Raji (cell line): Measurements from ENCODE around the gene TNNI3.

Experiments
- POLR2A ChIP-seq: IDR thresholded peaks from 2 replicates; pipeline ENCODE4 v1.6.1; 2011; ENCODE audit warnings: low read depth, low read length, control low read depth; ENCODE audit not compliant: insufficient read depth

TNNI3 gene

GRCh38 chr19:55175117-55175867 is 17.8 kb upstream of the TNNI3 start:
- no peak for TF ChIP-seq POLR2A

DNA sequence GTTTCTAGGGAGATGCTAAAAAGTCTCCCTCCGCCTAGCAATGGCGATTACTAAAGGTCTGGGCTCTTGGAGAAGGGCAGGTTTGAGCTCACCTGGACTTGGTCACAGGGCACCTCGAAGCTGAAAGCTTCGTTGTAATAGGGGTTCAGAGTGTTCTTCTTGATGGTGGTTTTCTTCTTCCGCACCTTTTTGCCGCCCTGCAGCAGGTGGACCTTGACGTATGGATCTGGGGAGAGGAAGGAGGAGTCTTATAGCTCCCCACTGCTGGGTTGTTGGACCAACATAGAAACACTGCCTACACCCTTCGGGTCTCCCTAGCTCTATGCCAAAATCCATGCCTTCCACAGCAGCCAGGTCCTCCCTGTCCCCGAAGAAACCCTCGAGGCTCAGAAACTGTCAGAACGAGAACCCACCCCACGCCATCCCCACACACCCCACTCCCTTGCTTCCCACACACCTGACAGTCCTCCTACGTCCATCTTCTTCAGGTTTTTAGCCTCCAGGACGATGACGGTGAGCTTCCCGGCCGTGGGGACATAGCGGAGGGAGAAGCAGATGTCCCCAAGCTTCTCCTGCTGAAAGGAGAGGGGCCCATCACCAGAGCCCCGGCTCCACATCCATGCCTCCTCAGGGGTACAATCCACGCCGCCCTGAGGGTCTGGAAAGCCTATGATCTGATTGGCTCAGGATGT is 17.0 kb upstream of the TNNI3 start:
- no peak for TF ChIP-seq POLR2A

GRCh38 chr19:55173714-55174409 is 16.3 kb upstream of the TNNI3 start:
- peak; percentile 46 for TF ChIP-seq POLR2A

DNA sequence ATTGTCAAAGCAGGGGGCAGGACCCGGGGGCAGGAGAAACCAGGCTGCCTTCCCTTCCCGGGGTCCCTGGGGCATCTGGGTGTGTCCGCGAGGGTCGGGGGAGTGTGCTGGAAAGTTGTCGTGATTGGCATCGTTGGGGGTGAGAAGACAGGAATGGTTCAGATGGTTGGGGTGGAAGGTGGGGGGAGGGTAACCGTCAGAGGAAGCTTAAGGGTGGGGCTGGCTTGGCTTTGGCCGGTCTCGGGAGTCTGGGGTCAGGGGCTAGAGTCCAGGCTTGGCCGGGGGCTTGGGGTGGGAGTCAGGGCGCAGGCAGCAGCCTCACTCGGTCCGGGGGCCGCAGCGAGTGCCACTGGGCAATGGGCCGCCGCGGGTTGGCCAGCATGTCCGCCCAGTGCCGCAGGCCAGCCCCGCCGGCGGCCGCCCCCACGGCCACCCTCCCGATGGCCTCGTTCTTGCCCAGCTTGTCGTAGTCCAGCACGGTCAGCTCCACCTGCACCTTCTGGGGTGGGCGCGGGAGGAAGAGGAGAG is 15.7 kb upstream of the TNNI3 start:
- TF ChIP-seq POLR2A, result no peak

DNA sequence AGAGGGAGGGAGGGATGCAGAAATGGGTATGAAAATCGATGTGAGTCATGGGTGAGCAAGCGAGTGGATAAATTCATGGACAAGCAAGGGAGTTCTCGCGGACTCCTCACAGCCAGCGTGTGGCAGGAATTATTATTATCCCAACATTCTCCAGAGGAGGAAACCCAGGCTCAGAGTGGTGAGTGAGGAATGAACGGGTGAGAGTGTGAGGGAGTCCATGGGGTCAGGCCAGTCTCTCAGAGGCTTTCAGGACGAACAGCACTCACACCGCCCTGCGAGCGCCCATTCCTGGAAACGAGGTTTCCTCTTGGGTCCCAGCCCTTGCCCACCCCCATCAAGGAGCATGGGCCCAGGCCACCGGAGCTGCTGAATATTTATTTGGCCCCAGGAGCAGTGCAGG is 15.2 kb upstream of the TNNI3 start:
- TF ChIP-seq POLR2A, result no peak

- no peak for TF ChIP-seq POLR2A
These were observed 13.9 kb upstream of the TNNI3 start for GRCh38 chr19:55171440-55171839.

GRCh38 chr19:55169136-55169535 is 11.6 kb upstream of the TNNI3 start:
- TF ChIP-seq POLR2A, result no peak

DNA sequence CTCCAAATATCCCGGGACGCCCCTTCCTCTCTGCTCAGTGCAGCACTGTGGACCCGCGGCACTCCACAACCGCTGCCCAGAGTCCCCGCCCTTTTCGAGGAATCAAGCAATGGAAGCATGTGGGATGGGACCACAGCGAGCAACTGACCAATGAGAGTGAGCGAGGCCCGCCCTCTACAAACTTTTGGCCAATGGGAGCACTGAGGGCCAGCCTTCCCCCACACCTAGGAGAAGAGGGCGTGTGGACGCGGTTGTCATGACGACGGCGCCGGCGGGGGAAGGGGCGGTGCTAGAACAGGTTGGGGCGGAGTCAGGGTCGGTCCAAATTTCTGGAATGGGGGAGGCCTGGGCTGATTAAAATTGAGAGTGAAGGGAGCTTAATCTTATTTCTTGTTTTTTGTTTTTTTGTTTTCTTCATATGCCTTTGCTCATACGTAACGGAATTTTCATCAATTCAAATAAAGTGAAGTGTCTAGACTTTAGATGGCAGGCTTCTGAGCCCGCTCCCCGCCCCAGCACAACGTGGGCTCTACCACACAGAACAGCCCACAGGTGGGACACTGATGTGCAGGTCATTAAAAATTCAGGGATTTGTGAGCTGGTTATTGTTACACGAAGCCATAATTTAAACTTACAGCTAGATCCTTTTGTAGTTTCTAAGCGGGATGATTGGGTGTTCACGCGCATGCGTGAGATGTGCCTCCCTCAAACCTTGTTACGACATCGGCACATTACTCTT is 9.2 kb upstream of the TNNI3 start, which contains the start of gene DNAAF3:
Gene DNAAF3 (minus strand): TSS at position 84 of the 739 bp plus-strand sequence. CDS start 200 bp downstream, outside the sequence.
- TF ChIP-seq POLR2A, result no peak

- TF ChIP-seq POLR2A, result no peak
These were observed 8.5 kb upstream of the TNNI3 start for GRCh38 chr19:55165952-55166529.

GRCh38 chr19:55161571-55162322 is 4.2 kb upstream of the TNNI3 start:
- TF ChIP-seq POLR2A, result no peak

GRCh38 chr19:55160986-55161365 is 3.4 kb upstream of the TNNI3 start:
- no peak for TF ChIP-seq POLR2A

GRCh38 chr19:55160128-55160985 is 2.8 kb upstream of the TNNI3 start:
- TF ChIP-seq POLR2A, result 0 out of 2 replicates have a peak, but pooled peaks have one; percentile 28
